ENCODE measurements around the gene ZNF439. TPM values are rescaled to one million over a fixed set of nuclear protein-coding genes. Genes with fewer than 3 reads are reported as not detected.
"Not testable (repeated sequence)": the region's sequence is repeated elsewhere in the genome, so short reads cannot be mapped to it uniquely, and the experiment has no call there.

Gene ZNF439
- total RNA-seq, 2 experiments from 2014 or later = 4.8 to 5.6 TPM

DNA sequence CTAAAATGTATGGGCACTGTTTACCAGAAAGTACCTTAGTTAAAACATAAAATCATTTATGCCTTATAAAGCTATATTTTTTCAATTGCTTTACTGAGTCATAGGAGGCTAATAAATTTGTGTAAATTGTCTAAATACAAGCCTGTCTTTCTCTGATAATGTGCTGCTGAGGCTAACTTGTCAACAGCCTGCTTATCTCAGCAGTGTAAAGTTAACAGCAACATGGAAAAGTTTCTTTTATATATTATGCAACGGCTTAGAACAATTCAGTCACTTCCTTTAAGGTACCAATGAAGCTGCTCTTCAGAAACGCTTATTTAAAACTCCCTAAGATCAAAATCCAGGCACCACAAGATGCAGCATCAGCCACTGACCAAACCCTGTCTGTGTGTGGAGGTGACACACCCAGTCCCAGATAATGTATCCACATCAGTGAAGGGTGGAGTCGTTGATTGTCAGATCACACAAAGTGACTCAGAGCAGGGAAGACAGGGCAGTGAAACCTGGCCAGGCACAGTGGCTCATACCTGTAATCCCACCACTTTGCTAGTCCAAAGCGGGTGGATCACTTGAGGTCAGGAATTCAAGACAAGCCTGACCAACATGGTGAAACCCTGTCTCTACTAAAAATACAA, 66.0 kb downstream of the ZNF439 start:
- H3K27me3 Mint-ChIP-seq; H3K4me1 Mint-ChIP-seq (ENCODE audit: low read depth); DNase-seq; H3K27ac Mint-ChIP-seq; CTCF ChIA-PET; POLR2A ChIA-PET; intact Hi-C loops (cut with micrococcal nuclease); H3K4me3 Mint-ChIP-seq: not testable (repeated sequence)
- Mint-ChIP-seq H3K9me3 (peaks cover 38% of the 10 kb centered on the region), H3K36me3 (peaks cover 13% of the 10 kb centered on the region)

Other genes starting within 250 kb of the ZNF439 start
- gene ZNF823, start 109.8 kb upstream of the ZNF439 start, total RNA-seq = 1 to 10 TPM; 3.2 to 3.9 TPM
- gene ZNF441, start 81.7 kb upstream of the ZNF439 start, total RNA-seq = 1 to 10 TPM; 6.4 TPM
- under 1 TPM; 0.33 to 0.46 TPM for gene ZNF491, start 50.2 kb upstream of the ZNF439 start, total RNA-seq
- gene ZNF440, start 34.5 kb upstream of the ZNF439 start, total RNA-seq = 1 to 10 TPM; 5.7 to 6.4 TPM
- gene ZNF69, start 39.1 kb downstream of the ZNF439 start, total RNA-seq = 1 to 10 TPM in 1 of 2 experiments, under 1 TPM in 1; 0.94 to 1.5 TPM
- 10 to 100 TPM; 12.9 to 13.0 TPM for gene ZNF700, start 76.4 kb downstream of the ZNF439 start, total RNA-seq
- gene ZNF763, start 116.3 kb downstream of the ZNF439 start, total RNA-seq = 1 to 10 TPM in 1 of 2 experiments, under 1 TPM in 1; 0.97 to 1.6 TPM
- gene ZNF433, start 187.0 kb downstream of the ZNF439 start, total RNA-seq = under 1 TPM; 0.27 to 0.33 TPM
- under 1 TPM; 0.57 to 0.80 TPM for gene ZNF878, start 204.2 kb downstream of the ZNF439 start, total RNA-seq
- 1 to 10 TPM; 2.5 TPM for gene ZNF844, start 216.0 kb downstream of the ZNF439 start, total RNA-seq

All from activated CD4-positive, alpha-beta memory T cell treated with anti-CD3 and anti-CD28 coated beads for 36 hours (primary cell).